Panc1 (cell line): ENCODE data around the gene NR4A1. TPM values are rescaled to one million over a fixed set of nuclear protein-coding genes. Genes with fewer than 3 reads are reported as not detected.

Experiments used
- ATAC-seq: fragments of 200-7000 bp; cut with Tn5 transposase; 2 replicates; pipeline ENCODE4 v1.9.1; 2020; ENCODE audit warnings: mild to moderate bottlenecking, moderate library complexity
- BruUV-seq: library from RNA; stranded (reverse); fragments of 400-500 nt; replicated peaks from 2 replicates; lab custom pipeline; 2021; lab: Mats Ljungman, UMichigan
- CTCF ChIA-PET: fragments of 300-600 bp; sonication (Branson Sonifier 250); formaldehyde crosslinking; loops from one replicate; lab custom pipeline; 2022; ENCODE audit warnings: antibody characterized with exemption; lab: Charles Lee
- POLR2A ChIA-PET: fragments of 300-600 bp; sonication (Branson Sonifier 250); formaldehyde crosslinking; loops from one replicate; lab custom pipeline; 2022; ENCODE audit warnings: antibody characterized with exemption; lab: Charles Lee
- DNase-seq: peaks from one replicate; pipeline ENCODE4 v3.0.0-alpha.2; 2010; ENCODE audit warnings: low read depth, low spot score
- H3K27ac ChIP-seq: 2 replicates; pipeline ENCODE4 v1.5.1; 2011; ENCODE audit warnings: mild to moderate bottlenecking, low read length, inconsistent platforms
- H3K27me3 ChIP-seq: fragments of 200-500 bp; sonication (Bioruptor generic); 2 replicates; pipeline ENCODE4 v1.6.0; 2014; ENCODE audit warnings: low read length, inconsistent platforms; ENCODE audit not compliant: control insufficient read depth, insufficient read depth
- H3K36me3 ChIP-seq: fragments of 200-500 bp; sonication (Bioruptor generic); 2 replicates; pipeline ENCODE4 v1.5.1; 2014; ENCODE audit warnings: inconsistent platforms, mild to moderate bottlenecking, low read length, moderate library complexity; ENCODE audit not compliant: control insufficient read depth, insufficient read depth
- H3K4me1 ChIP-seq: 2 replicates; pipeline ENCODE4 v1.5.1; 2011; ENCODE audit warnings: inconsistent platforms, mild to moderate bottlenecking, low read length, moderate library complexity; ENCODE audit not compliant: control insufficient read depth, insufficient read depth
- H3K4me3 ChIP-seq, 2 experiments: 2 replicates each; pipeline ENCODE4 v1.5.1; 2011 to 2012; ENCODE audit warnings: low read depth in 2 of 2, low read length in 2 of 2, mild to moderate bottlenecking in 2 of 2, inconsistent platforms in 1 of 2, moderate library complexity in 1 of 2
- H3K9me3 ChIP-seq: fragments of 200-500 bp; sonication (Bioruptor generic); 2 replicates; pipeline ENCODE4 v1.5.1; 2014; ENCODE audit warnings: low read depth, mild to moderate bottlenecking, inconsistent platforms, low read length, moderate library complexity; ENCODE audit not compliant: control insufficient read depth, insufficient read depth
- CTCF ChIP-seq: fragments of 450-650 bp; IDR thresholded peaks from 2 replicates; pipeline ENCODE4 v1.5.1; 2017; ENCODE audit warnings: mild to moderate bottlenecking
- POLR2AphosphoS5 ChIP-seq: IDR thresholded peaks from 2 replicates; pipeline ENCODE4 v1.6.1; 2012; ENCODE audit warnings: mild to moderate bottlenecking, low read depth, low read length, moderate library complexity
- REST ChIP-seq, 2 experiments: IDR thresholded peaks; 2 replicates each; pipeline ENCODE4 v1.6.1; 2011 to 2012; ENCODE audit warnings: low read depth in 2 of 2, control low read depth in 1 of 2, low read length in 1 of 2, mild to moderate bottlenecking in 1 of 2, moderate library complexity in 1 of 2; ENCODE audit not compliant: insufficient read depth in 1 of 2
- SIN3A ChIP-seq: IDR thresholded peaks from 2 replicates; pipeline ENCODE4 v1.6.1; 2012; ENCODE audit warnings: low read depth, mild to moderate bottlenecking, low read length, moderate library complexity, borderline replicate concordance; ENCODE audit not compliant: insufficient read depth
- TCF7L2 ChIP-seq: IDR thresholded peaks from 2 replicates; pipeline ENCODE4 v1.6.1; 2011; ENCODE audit warnings: mild to moderate bottlenecking, low read depth, low read length, inconsistent platforms
- in situ Hi-C: cut with HindIII; loops from 2 replicates; pipeline ENCODE4 v1.10.0; 2016; ENCODE audit warnings: low sequenced_read_pairs, low pct_unique_long_range_greater_than_20kb
- intact Hi-C: fragments of 100-400 bp; cut with micrococcal nuclease; formaldehyde crosslinking; loops from one replicate; pipeline ENCODE4 v1.10.0; 2022; ENCODE audit not compliant: unreplicated experiment
- total RNA-seq: library from RNA; stranded (reverse); gene quantifications from one replicate; pipeline ENCODE4 v1.2.1, GENCODE V29; 2021; ENCODE audit not compliant: unreplicated experiment

NR4A1 gene
- total RNA-seq, 1 experiment from 2014 or later: 2.0 TPM

- no peak overlapping the region for H3K27ac ChIP-seq
- in situ Hi-C loops (no loop called here), intact Hi-C loops (no loop called here)
- POLR2A ChIA-PET: no interaction called here
- no peaks in the 10 kb centered on the region for H3K36me3 ChIP-seq
- BruUV-seq: no TSS peak
- CTCF ChIA-PET: no interaction called here
- DNase-seq: no peak
- peaks cover 14% of the 10 kb centered on the region for H3K27me3 ChIP-seq
- no peak for ATAC-seq
- TF ChIP-seq REST (IDR thresholded peaks at IDR 0.05; ENCODE audit: insufficient read depth in 1 of 2, low read depth in 2 of 2, low read length in 1 of 2) (no peak), TCF7L2 (no peak), SIN3A (no peak), CTCF (no peak), POLR2AphosphoS5 (no peak)
- no peak overlapping the region for H3K4me3 ChIP-seq
- H3K4me1 ChIP-seq: no peaks in the 10 kb centered on the region
- H3K9me3 ChIP-seq: no peaks in the 10 kb centered on the region
These were observed 39.0 kb downstream of the NR4A1 start for GRCh38 chr12:52090291-52090690.

- Histone ChIP-seq H3K27ac (no peak overlapping the region), H3K36me3 (no peaks in the 10 kb centered on the region), H3K27me3 (peaks cover 14% of the 10 kb centered on the region), H3K4me1 (no peaks in the 10 kb centered on the region), H3K9me3 (no peaks in the 10 kb centered on the region), H3K4me3 (no peak overlapping the region)
- ChIA-PET POLR2A (no interaction called here), CTCF (interaction anchor here (0.6 kb wide), 1 partner anchor 66 kb away, joined by 3 read pairs; no protein-coding TSS in a partner anchor)
- no peak for TF ChIP-seq CTCF
- TF ChIP-seq POLR2AphosphoS5: no peak
- no peak for TF ChIP-seq SIN3A
- no peak for TF ChIP-seq TCF7L2
- TF ChIP-seq REST (IDR thresholded peaks at IDR 0.05; ENCODE audit: insufficient read depth in 1 of 2, low read depth in 2 of 2, low read length in 1 of 2): no peak
- intact Hi-C loops: no loop called here
- no peak for DNase-seq
- in situ Hi-C loops: no loop called here
- ATAC-seq: no peak
- BruUV-seq: no TSS peak
These were observed 39.8 kb downstream of the NR4A1 start for GRCh38 chr12:52091061-52091460.
